Germinal center (tissue), 1 donor: ENCODE data around the gene UTP15.

ENCODE experiments used
- DNase-seq: peaks from one replicate; pipeline ENCODE4 v3.0.0; 2012; ENCODE audit warnings: mixed read lengths, low spot score

Gene UTP15

GRCh38 chr5:73623060-73623459 lies 57.5 kb downstream of the UTP15 start:
- DNase-seq, result no peak

DNA sequence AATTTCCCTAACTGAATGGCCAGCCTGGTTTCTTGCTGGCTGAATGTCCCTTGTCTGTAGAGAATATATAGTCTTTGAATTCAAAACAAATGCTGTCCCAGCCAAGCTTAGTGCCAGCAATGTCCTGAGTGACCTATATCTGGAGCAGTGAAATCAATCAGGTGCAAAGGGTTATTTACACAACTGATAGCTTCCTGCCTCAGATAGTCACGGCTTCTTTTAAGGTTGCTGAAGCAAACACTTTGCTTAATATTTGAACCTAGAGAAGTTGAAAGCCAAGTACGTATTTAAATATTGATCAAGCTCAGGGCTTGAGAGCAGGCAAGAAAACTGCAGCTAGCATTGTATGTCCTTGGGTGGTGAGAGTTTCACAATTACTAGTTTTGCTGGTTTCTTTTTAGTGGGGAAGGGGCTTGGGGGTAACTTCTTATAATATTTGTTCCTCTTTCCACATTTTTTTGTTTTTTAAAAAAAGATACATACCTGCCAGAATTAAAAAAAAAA lies 58.4 kb downstream of the UTP15 start:
- DNase-seq, result no peak

- DNase-seq, result no peak
These were observed 59.3 kb downstream of the UTP15 start for GRCh38 chr5:73624888-73625287.

DNA sequence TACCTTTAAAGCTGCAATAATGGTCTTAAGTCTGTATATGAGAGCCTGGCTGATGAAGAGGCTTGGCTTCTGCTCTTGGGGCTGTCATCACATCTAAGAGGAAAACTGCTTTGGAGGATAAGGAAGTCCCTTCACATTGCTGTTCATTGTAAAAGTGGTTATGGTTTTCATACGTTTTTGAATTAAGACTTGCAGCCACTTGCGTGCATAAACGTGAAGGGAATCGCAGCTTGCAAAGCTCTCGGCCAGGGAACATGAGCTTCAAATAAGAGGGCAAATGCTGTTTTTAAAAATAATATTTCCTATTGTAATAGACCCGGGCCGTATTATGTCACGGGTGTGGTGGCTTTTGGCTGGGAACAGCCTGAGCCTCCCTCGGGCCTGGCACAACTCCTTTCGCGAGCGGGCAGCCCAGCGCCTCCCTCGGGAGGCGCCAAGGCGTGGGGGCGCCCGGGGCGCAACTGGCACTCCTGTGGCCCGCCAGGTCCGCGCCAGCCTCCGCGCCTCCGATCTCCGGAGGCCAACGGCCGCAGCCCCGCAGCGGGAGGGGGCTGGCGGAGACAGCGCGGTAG lies 59.9 kb downstream of the UTP15 start:
- no peak for DNase-seq

- peak; percentile 33 for DNase-seq
These were observed 60.6 kb downstream of the UTP15 start, which contains the start of gene ARHGEF28 for GRCh38 chr5:73625944-73626811. Gene ARHGEF28, plus strand, starts transcription at chr5:73626196. Its CDS starts 58,656 bp downstream, at chr5:73684852.

- no peak for DNase-seq
These were observed 61.3 kb downstream of the UTP15 start for GRCh38 chr5:73626814-73627313.

- DNase-seq, result no peak
These were observed 63.9 kb downstream of the UTP15 start for GRCh38 chr5:73629456-73629855.

DNA sequence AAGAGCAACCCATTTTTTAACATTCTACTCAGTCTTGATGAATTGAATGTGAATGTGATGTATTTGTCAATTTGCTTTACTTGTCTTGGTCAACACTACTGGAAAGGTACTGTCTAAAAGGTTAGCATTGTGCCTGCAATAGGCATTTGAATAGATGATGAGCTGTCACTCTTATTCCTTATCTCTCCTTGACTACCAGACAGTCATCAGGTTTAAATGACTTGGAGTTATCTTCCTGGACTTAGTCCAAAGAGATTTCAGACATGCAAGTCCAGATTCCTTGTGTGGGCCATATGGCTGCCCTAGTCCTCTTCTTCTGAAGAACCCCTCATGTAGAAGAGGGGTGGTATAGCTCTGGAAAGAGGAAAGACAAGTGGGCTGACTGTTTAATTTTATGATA lies 65.2 kb downstream of the UTP15 start:
- no peak for DNase-seq

GRCh38 chr5:73631500-73631899 lies 66.0 kb downstream of the UTP15 start:
- DNase-seq, result no peak
